Measurements from ENCODE around the gene KCNIP4.
A peak's percentile ranks its signal among the peaks of the same experiment; 100 is the strongest.
"Not testable (repeated sequence)": the region's sequence is repeated elsewhere in the genome, so short reads cannot be mapped to it uniquely, and the experiment has no call there.

Gene KCNIP4

DNA sequence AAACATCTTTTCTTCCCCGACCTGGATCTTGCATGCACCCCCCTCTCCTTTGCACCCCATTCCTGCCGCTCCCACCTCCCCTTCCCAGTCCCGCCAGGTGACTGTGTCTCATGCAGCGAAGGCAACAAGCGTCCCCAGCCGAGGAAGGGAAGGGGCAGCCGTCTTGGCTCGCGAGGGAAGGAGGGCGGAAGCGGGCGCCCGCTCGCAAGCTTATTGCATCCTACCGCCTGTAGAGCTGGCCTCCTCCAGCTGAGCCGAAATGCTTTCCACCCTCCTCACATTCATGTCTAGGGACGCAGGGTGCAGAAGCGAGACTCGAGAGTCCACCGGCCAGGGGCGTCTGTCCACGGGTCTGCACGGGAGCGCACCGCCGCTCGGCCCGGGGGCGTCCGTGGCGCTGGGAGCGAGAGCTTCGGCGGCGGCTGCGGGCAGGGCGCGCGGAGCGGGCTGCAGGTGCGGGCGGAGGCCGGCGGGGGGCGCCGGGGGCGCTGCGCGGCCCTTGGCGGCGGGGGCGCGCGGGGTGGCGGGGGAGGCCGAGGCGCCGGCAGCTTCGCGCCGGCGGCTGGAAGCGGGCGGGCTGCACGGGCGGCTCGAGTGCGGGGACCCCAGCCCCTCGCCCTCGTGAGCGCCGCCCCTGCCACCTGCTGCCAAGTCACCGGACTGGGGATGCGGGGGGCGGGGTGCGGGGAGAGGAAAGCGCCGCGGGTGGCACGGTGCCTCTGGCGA lies at the start of gene KCNIP4:
Gene KCNIP4 (minus strand): TSS at position 426 of the 726 bp plus-strand sequence.
- DNase-seq (ENCODE audit: low spot score) = peak; percentile 77

DNA sequence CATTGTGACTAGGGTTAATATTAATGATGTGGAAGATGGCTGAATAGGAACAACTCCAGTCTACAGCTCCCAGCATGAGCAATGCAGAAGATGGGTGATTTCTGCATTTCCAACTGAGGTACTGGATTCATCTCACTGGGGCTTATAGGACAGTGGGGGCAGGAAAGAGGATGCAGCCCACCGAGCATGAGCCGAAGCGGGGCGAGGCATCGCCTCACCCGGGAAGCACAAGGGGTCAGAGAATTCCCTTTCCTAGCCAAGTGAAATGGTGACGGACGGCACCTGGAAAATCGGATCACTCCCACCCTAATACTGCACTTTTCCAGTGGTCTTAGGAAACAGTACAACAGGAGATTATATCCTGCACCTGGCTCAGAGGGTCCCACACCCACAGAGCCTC lies 48.0 kb upstream of the KCNIP4 start:
- DNase-seq (ENCODE audit: low spot score) = not testable (repeated sequence)

DNA sequence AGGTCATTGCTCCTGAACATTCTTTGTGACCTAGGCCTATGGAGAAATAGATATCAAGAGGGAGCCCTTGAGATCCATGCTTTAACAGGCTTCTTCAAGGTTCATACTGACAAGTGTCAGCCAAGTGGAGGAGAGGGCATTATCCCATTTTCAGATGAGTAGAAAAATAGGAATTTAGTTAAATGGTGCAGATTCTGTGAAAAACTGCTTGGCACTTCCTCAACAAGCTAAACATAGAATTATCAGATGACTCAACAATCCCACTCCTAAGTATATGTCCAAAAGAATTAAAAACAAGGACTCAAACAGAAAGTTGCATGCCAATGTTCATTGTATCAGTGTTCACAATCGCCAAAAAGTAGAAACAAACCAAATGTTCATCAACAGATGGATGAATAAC lies 43.8 kb upstream of the KCNIP4 start:
- no peak for DNase-seq (ENCODE audit: low spot score)

DNA sequence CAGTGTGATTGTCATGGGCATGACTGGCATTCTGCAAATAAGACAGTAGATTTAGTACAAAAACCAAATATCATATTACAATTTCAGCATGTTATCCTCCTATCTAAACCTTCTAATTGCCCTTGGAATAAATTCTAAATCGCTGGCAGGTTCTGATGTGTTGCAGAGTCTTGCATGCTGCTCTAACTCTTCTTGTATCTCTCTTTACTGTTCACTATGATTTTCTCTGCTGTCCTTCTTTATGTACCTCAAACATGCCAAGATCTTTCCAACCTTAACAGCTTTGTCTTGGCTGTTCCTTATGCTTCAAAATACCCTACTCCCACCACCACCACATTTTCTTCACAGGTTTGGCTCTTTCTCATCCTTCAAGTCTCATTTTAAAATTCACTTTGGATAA lies 43.0 kb upstream of the KCNIP4 start:
- no peak for DNase-seq (ENCODE audit: low spot score)

DNA sequence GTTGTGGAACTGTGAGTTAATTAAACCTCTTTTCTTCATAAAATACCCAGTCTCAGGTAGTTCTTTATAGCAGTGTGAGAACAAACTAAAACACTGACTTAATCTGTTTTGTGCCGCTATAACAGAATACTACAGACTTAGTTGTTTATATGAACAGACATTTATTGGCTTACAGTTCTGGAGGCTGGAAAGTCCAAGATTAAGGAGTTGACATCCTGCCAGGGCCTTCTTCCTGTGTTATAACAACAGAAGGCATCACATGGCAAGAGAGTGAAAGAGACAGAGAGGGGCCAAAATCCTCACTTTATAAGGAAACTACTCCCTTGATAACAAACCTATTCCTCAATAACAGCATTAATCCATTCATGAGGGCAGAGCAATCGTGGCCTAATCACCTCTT lies 42.5 kb upstream of the KCNIP4 start:
- no peak for DNase-seq (ENCODE audit: low spot score)

DNA sequence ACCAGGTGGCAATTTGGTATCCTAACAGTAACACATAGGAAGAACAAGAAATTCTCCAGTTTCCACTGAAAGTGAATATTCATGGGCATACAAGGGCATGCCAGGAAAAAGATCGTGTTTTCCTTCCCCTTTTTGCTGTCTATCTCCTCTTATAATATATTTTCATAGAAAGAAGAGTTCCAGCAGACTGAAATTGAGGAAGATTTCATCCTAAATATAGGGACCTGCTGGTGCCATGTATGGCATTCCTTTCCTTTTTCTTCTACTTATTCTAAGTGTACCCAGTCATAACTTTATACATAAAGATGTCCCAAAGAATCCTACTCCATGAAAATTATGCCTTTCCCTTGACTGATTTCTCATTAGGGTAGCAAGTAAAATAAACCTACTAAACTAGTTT lies 40.8 kb upstream of the KCNIP4 start:
- no peak for DNase-seq (ENCODE audit: low spot score)

DNA sequence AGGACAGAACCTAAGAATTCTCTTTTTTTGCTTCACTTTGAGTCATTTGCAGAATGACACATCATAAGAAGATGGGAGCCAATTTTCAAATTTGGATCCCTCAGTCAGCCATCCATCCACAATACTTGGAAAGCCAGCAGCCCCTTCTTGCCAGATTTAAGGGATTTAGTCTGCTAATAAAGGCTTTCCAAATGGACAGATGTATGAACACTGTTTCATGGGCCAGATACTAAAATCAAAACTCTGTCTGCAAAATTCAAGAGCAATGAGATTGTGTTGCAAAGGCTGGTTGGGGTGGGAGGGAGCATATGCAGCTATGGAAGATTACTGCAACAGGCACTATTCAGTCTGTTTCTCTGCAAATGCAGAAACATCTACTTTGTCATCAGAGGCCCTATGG lies 37.7 kb upstream of the KCNIP4 start:
- DNase-seq (ENCODE audit: low spot score) = no peak

DNA sequence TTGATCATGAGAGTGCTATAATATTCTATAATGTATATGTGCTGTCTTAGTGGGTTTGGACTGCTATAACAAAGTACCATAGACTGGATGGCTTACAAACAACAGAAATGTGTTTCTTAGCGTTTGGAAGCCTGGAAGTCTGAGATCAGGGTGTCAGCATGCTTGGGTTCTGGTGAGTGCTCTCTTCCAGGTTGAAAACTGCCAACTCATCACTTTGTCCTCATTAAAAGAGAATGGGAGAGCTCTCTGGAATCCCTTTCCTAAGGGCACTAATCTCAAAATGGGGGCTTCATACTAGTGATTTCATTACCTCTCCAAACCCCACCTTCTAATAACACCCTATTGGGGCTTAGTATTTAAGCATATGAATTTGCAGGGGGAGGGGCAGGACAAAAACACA lies 33.5 kb upstream of the KCNIP4 start:
- DNase-seq (ENCODE audit: low spot score) = no peak

DNA sequence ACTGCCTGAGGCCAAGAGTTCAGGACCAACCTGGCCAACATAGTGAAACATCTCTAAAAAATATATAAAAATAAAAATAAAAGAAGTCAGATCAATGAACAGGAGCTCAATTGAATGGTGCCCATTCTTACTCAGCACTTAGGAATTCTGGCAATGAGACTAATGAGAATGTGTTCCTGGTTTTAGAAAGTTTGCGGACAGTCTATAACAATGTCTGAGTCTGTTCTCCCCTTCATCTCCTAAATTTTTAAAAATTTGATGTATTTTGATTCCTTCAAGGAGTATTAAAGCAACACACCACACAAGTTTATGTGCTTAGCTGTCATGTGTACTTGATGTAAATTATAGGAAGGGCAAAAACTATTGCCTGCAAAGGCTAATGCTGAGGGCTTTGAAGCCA lies 30.6 kb upstream of the KCNIP4 start:
- no peak for DNase-seq (ENCODE audit: low spot score)

DNA sequence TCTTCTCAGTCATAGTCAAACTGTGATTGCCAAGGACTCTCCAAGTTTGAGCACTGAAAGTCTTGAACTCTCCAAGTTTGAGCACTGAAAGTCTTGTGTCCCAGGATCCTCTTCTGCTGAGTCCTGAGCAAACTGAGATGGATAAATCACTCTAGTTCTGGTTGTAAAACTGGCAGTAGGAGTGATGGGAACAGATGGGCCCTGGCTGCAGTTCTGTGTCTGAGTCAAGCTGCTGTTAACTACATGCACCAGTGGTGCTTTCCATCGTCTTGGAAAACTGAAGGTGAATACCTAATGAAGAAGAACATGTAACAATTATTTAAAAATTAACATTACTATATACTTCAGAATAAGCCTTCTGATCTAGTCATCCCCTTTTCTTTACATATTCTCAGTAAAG lies 27.6 kb upstream of the KCNIP4 start:
- no peak for DNase-seq (ENCODE audit: low spot score)

DNA sequence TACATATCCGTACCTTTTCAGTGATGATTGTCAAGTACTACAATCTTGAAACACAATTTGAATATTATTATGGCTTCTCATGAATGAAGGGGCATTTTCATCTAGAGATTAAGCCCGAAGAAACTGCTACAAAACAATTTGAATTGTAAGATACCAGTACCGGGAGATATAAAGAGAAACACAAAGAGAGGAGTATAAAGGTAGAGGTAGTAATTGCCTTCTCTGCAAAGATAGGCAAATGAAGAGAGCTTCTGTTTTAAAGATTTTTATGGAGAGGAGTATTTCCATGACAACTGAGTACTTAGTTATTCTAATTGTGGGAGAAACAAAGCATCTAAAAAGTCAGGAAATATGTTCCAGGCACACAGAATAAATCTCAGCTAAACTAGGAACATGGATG lies 25.3 kb upstream of the KCNIP4 start:
- DNase-seq (ENCODE audit: low spot score) = no peak

DNA sequence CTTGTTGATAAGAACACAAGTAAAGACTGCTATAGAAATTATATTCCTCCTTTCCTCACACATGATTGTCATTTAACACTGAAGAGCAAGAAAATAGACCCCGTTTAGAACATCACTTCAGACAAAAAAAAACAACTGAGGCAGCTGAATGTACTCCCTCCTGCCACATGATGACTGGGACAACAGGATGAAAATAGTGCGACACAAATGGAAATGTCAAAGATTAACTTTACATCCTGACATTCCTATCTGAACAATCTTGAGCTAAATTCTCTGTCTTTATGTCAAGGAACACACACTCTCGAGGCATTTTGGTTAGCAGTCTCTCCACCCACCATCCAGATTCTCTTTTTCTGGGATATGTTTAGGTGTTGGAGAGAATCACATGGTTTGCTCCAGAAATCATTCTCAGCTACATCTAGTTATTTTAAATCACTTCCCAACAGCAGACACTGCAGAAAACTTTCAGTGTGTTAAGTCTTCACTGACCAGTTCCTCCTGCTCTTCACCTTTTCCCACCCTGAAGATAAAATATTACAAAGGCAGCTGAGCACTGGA lies 16.3 kb upstream of the KCNIP4 start:
- no peak for DNase-seq (ENCODE audit: low spot score)

DNA sequence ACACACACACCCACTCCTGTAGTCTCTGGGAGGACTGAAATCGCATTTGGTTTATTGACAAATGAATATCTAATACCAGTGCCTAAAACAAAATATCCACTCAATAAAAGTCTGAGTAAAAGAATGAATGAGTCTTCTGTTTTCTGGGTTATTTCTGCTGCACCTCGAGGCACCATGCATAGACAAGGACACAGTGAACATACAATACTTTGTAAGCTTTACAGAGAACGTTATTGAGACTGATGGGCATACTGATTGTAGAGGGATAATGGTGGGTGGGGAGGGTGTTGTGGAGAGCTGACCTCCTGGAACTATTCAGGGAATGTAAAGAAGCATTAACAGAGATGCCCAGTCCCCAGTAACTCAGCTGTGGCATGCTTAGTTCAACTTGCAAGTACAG lies 14.1 kb upstream of the KCNIP4 start:
- DNase-seq (ENCODE audit: low spot score) = no peak

DNA sequence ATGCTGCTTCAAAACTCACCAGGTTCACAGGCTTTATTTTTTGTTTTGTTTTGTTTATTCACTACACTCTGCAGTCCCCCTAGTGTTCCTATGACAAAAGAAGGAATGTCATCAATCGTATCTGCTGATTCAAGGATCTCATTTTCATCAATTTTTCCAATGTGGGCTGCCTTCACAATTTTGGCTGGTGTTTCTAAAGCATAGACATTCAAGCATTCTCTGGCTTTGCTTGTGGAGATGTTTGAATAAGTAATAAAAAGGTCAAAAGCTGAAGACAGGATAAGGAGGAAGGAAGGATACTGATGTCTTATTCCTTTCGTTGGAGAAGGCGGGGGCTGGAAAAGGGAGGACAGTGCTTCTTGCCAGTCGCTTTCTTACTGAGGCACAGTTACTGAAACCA lies 12.2 kb upstream of the KCNIP4 start:
- DNase-seq (ENCODE audit: low spot score) = no peak

DNA sequence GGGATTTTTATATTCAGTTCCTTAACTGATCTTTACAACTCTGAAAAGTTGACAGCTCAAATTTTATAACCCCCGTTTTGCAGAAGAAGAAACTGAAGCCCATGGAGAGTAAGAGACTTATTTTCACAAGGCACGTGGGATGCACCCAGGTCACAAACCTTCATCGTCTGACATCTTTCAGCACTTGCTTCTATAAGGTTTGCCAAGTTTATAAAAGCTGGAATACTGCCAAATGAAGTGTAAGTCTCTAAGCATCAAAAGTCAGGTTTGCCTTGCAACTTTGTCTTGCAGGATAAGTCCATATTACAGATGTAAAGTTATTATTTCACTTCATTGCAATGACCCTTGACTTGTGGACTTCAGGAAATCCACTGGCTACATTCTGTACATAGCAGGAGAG lies 6.3 kb upstream of the KCNIP4 start:
- no peak for DNase-seq (ENCODE audit: low spot score)

DNA sequence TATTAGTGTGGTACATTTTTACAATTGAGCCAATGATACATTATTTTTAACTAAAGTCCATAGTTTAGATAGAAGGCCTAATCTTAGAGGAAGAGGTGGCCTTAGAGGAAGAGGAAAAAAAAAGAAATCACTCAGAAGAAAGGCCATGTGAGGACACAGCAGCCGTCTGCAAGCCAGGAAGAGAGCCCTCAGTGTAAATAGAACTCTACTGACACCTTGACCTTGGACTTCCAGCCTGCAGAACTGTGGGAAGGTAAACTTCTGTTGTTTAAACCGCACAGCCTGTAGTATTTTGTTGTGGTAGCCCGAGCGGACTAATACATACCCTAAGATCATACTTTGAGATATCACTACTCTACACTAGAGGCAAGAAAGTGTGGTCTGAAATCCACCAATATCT lies 5.1 kb upstream of the KCNIP4 start:
- DNase-seq (ENCODE audit: low spot score) = no peak

DNA sequence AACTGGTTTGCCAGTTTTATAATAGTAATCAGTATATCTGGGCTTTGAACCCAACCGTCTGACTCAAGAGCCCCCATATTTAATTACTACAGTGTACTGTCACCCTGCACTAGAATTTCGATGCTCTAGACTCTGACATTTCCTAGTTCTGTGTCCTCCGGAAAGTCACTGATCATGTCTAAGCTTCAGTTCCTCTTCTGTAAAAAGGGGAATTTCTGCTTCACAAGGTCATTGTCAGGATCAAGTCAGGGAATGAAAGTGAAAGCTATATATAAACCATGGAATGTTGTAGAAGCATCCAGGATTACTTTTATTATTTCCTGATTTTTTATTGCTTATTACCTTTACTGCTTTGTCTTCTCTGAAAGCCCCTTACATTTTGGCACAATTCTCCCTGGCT lies 4.0 kb upstream of the KCNIP4 start:
- no peak for DNase-seq (ENCODE audit: low spot score)

DNA sequence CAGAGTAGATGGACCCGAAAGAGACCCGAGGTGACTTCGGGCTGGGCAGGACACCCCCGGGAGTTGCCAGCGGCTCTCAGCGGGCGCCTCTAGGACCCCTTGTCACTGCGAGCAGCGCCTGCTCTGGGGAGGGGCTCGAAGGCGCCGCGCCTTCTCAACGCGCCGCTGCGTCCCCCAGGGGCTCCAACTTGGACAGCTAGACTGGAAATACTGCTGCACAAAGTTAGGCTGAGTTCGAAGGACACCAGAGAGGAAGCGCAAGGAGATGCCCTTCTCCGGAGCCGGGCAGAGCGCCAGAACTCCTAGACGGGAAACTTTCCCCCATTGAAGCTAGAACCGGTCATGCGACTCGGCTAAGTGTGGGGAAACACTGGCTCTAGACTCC lies 493 bp upstream of the KCNIP4 start:
- DNase-seq (ENCODE audit: low spot score) = no peak

DNA sequence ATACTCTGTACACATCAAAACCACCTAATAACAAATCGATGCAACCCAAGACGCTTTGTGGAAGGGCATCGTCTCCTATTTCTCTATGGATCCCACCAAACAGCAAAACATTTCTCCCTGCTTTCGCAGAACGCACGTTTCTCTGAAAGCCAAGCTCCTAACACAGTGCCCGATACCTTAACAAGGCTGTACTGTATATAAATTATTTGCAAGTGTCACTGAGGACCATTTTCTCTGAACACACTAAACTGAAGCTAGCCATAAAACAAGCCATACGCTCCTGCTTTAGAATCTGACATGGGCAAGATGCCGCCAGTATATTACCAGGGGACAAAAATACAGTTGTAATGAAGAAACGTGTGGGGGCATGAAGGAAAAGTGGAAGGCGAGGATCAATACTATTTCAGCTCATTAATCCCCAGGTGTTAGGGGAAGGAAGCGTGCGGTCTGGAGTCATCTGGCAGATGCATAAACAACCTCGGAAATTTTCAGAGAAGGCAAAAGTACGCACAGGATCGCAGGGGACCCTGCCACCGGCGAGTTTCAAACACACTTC lies 703 bp downstream of the KCNIP4 start:
- DNase-seq (ENCODE audit: low spot score) = no peak

DNA sequence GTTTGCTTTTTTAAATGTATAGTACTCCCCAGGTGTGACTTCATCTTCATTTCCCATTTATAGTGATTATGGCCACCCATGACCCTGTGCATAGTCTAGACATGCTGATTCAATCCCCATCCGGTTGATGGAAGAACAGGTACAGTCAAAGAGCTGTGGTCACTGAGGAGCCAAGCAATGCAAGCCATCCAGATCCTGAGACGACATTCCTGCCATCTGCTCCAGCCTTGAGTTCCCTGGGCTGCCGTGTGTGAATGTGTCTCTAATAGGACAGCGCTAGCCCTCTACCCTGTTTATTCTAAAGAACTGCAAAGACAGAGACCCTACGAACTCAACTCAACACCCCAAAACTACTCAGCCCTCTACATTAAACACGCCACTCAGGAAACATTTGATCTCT lies 1.7 kb downstream of the KCNIP4 start:
- DNase-seq (ENCODE audit: low spot score) = no peak

DNA sequence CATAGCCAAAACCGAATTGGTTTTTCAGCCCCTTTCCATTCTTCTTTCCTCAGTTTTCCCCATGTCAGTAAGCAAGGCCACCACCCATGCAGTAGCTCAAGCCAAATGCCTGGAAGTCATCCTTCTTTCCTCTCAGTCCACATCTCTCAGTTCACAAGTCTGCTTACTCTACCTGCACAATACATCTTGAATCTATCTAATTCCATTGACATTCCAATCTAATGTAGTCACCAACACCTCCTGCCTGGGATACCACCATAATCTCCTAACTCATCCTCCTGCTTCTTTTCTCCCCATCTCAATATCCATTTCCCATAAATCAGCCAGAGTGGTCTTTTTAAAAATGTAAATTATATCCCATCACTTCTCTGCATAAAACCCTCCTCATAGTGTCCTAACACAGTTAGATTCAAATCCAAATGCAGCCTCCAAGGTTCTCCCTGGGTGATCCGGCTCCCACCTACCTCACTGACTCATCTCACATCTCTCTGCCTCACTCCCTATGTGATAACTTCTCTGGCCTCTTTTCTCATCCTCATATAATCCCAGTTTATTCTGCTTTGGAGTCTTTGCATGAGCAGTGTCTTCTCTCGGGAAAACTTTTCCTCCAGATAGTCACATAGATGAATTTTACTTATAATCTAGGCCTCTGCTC lies 26.9 kb downstream of the KCNIP4 start:
- DNase-seq (ENCODE audit: low spot score) = no peak

DNA sequence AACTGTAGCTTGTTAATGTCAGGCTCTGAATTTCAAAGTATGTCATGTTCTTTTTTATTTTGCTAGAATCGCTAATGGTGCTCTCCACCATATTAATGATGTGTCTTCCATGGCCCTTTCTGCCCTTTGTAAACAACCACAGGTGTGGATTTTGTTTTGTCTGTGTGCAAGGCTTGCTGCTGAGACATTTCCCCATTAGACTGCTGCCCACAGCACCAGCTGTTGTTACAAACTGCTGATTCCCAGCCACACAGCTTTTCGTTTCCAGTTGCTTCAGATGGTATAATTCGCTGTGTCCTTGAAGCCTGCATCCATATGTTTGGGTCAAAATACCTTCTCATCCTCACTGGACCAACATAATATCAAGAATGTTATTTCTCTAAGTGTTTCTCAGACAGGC lies 32.8 kb downstream of the KCNIP4 start:
- DNase-seq (ENCODE audit: low spot score) = no peak

DNA sequence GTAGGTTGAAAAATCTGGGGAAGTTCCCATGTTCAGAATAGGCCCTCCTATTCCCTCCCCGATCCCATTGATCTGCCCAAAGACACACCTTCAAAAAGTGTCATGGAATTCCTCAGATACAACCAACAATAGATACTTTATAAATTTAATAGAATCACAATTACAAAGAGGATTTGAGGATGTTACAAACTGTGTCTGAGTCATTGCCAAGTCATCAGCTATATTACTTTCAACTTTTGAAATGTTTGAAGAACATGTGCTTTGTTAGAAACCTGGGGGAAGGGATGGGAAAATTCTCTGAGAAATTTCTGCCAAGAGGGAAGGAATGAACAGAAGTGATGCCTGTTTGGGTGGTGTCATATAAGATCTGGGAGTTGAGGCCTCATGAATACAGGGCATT lies 46.7 kb downstream of the KCNIP4 start:
- DNase-seq (ENCODE audit: low spot score) = no peak

DNA sequence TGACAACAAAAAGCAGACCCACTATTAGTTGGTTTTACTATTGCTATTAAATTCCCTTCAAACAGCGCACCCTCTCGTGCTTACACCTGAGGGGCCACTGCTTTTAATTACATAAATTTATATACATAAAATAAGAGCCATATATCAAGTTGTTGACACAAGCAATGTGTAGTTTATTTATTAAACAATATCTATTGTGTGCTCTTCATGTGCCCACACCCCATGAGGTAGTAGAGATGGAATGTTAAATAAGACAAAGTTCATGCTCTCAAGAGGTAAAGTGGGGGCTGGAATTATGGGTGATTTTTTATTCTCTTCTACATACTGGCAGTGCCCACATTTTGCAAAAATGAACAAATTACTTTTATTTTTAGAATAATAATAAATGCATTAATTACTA lies 47.3 kb downstream of the KCNIP4 start:
- no peak for DNase-seq (ENCODE audit: low spot score)

Data from ecto neural progenitor cell (in vitro differentiated cells).